ENCODE results near the gene RPH3AL.
"Not testable (repeated sequence)": the region's sequence is repeated elsewhere in the genome, so short reads cannot be mapped to it uniquely, and the experiment has no call there.

Gene RPH3AL

GRCh38 chr17:227946-228615, 124.5 kb downstream of the RPH3AL start:
- H3K4me3 ChIP-seq (ENCODE audit: low read depth, low read length): no peak overlapping the region

DNA sequence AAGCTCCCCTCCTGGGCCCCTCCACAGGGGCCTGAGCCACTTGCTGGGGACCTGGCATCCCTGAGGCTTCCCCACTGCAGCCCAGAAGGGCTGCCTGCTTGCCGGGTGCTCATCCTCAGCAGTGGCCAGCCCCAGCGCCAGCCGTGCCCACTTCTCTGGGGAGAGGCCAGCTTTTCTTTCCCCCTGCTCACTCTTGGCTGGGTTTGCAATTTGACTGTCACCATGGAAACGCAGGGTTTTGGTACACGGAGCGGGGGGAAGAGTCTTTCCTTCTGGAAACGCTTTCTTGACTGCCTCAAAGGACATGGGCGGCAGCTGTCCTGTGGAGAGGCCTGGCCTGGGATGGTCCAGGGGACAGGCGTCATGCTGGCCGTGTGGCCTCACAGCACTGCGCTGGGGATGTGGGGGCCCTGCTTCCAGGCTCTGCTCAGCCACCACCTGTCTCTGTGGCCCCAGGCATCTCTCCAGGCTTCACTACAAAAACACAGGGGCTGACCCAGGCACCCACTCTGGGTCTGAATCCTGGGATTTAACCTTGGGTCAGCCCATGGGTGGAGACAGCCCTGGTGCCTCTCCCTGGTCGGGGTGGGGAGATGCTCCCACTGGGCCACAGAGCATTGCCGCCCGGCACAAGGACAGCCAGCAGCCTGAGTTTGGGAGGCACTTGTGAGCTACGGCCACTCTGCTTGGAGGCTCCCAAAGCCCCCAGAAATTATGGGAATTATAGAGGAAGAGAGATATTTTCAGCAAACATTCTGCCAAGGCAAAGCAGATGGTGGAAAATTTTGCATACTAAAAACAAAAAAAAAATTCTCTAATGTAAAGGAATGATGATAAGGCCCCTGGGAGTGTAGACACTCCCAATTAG, 125.3 kb downstream of the RPH3AL start:
- H3K4me3 ChIP-seq (ENCODE audit: low read depth, low read length): no peak overlapping the region

GRCh38 chr17:226108-227077, 126.2 kb downstream of the RPH3AL start:
- H3K4me3 ChIP-seq (ENCODE audit: low read depth, low read length): no peak overlapping the region

GRCh38 chr17:225551-225950, 127.1 kb downstream of the RPH3AL start:
- H3K4me3 ChIP-seq (ENCODE audit: low read depth, low read length): no peak overlapping the region

GRCh38 chr17:224576-224975, 128.0 kb downstream of the RPH3AL start:
- H3K4me3 ChIP-seq (ENCODE audit: low read depth, low read length): not testable (repeated sequence)

DNA sequence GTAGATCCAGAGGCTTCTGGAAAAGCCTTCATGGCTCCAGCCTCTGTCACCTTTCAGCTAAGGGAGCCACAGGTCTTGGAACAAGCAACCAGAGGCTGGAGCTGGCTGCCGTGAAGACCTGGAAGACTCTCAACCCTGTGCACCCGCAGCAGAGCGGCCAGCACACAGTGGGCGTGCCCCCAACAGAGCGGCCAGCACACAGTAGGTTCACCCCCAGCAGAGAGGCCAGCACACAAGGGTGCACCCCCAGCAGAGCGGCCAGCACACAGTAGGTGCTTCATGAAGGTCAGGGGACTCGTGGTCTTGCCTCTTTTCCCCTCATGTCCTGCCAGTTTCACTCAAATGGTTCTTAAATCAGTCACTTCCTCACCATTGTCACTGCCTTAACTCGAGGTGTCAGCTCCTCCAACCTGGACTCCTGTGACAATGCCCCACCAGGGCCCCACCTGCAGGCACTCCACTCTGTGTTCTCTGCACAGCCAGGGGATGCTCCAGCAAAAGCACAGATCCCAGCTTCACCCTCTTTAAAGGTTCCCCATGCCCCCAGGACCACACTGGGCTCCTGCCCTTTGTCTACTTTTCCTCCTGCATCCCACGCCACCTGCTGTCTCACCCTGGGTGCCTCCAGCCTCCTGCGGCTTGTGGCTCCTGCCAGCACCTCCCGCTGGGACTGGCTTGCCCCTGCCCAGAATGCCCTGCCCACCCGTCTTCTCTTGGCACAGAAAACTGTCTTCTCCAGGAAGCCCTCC, 128.7 kb downstream of the RPH3AL start:
- H3K4me3 ChIP-seq (ENCODE audit: low read depth, low read length): no peak overlapping the region

- no peak overlapping the region for H3K4me3 ChIP-seq (ENCODE audit: low read depth, low read length)
These were observed 130.4 kb downstream of the RPH3AL start for GRCh38 chr17:222172-222571.

GRCh38 chr17:219696-220095, 132.9 kb downstream of the RPH3AL start:
- no peak overlapping the region for H3K4me3 ChIP-seq (ENCODE audit: low read depth, low read length)

- H3K4me3 ChIP-seq (ENCODE audit: low read depth, low read length): no peak overlapping the region
These were observed 134.0 kb downstream of the RPH3AL start for GRCh38 chr17:218432-219110.

- no peak overlapping the region for H3K4me3 ChIP-seq (ENCODE audit: low read depth, low read length)
These were observed 136.0 kb downstream of the RPH3AL start for GRCh38 chr17:216625-217024.

DNA sequence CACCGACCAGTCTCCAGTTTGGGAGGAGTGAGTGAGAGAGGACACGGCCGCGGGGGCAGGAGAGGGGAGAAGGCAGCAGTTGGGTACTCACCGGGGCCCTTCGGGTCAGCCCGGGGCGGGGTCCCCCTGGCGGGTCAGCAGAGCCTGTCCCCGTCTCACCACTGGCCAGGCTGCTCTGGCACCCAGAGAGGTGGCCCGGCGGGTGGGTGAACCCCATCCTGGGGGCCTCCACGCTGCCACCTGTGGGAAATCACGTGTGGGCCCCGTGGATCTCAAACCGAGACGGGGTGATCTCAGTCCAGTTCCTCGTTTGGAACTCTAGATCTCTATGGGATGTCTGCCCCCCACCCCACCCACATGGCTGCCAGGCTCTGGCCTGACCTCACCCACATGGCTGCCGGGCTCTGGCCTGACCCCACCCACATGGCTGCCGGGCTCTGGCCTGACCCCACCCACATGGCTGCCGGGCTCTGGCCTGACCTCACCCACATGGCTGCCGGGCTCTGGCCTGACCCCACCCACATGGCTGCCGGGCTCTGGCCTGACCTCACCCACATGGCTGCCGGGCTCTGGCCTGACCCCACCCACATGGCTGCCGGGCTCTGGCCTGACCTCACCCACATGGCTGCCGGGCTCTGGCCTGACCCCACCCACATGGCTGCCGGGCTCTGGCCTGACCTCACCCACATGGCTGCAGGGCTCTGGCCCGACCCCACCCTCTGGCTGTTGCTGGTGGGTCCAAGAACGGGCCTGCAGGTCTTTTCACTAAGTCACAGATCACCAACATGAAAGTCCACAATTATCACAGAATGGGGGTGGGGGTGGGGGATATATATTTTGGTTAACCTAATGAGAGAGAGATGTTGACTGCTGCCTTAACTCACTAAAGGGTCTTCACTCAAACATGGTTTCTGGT, 136.8 kb downstream of the RPH3AL start:
- not testable (repeated sequence) for H3K4me3 ChIP-seq (ENCODE audit: low read depth, low read length)

DNA sequence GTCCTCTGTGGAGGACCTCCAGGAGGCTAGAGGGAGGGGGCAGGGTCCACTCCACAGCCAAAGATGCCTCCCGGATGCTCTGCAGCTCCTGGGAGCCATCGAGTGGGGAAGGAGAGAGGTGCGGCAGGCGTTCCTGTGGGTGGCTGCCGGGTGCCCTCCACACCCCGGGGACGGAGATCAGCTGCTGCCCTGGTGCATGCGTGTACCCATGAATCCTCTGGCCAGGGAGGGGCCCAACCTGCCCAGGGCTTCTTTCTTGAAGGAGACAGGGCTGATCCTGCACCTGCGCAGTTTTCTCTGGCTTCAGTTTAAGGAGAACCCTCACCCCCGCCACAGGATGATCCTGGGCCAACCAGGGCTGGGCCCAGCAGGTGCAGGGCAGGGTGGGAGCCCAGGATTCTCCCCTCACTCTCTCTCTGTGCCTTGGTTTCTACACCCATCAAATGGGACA, 137.7 kb downstream of the RPH3AL start:
- no peak overlapping the region for H3K4me3 ChIP-seq (ENCODE audit: low read depth, low read length)

DNA sequence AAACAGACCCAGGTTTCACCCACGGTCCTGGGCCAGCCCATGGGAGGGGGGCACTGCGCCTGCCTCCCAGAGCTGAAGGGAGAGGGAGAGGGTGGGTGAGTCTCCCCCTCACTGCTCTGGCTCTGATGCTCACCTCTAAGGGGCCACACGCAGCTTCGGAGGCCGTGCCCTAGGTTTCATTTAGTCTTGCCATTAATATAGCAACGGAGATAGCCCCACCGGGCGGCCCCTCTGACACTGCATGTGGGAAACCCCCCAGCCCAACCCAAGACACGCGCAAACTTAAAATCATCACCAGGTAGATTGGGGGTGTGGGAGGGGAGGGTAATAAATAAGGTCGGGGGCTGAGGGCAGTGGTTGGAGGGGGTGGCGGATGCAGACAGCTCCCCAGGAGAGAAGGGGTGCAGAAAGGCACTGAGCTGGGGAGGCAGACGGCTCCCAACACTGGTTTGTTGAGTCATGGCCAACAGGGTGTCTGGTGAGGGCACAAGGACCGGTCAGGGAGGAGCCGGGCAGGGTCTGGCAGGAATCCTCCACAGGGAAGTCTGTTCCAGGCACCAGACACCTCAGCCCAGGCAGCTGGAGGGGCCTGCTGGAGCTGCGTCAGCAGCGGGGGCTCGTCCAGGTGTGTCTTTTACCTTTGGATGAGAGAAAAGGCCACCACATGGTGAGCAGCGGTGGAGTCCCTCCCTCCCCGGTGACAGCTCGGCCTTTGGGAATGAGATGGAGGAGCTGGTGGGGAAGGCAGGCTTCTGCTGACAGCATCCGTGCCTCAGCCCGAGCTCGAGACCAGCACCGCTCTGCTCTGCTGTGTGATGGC, 139.1 kb downstream of the RPH3AL start:
- H3K4me3 ChIP-seq (ENCODE audit: low read depth, low read length): no peak overlapping the region

GRCh38 chr17:210402-210801, 142.2 kb downstream of the RPH3AL start:
- H3K4me3 ChIP-seq (ENCODE audit: low read depth, low read length): no peak overlapping the region

- H3K4me3 ChIP-seq (ENCODE audit: low read depth, low read length): no peak overlapping the region
These were observed 144.2 kb downstream of the RPH3AL start for GRCh38 chr17:208429-208828.

DNA sequence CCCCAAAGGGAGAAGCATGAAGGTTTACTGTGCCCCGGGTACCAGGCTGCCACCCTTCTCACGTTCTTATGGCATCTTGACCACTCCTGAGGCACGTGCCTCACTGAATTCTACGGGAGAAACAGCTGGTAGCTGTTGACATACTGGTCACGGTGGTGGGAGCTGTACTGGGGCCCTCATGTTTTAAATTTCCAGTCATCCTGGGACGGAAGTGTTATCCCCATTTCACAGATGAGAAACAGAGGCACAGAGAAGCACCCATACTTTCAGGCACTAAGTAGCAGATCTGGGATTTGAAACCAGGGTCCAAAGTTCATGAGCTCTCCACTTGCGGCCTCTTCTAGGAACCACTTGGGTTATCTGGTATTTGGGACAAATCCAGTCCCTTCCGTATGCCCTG, 144.8 kb downstream of the RPH3AL start:
- H3K4me3 ChIP-seq (ENCODE audit: low read depth, low read length): no peak overlapping the region

- no peak overlapping the region for H3K4me3 ChIP-seq (ENCODE audit: low read depth, low read length)
These were observed 145.6 kb downstream of the RPH3AL start for GRCh38 chr17:206941-207560.

DNA sequence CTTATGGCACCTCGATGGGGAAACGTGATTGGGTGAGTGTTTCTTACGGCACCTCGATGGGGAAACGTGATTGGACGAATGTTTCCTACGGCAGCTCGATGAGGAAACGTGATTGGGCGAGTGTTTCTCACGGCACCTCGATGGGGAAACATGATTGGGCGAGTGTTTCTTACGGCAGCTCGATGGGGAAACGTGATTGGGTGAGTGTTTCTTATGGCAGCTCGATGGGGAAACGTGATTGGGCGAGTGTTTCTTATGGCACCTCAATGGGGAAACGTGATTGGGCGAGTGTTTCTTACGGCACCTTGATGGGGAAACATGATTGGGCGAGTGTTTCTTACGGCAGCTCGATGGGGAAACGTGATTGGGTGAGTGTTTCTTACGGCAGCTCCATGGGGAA, 146.1 kb downstream of the RPH3AL start:
- not testable (repeated sequence) for H3K4me3 ChIP-seq (ENCODE audit: low read depth, low read length)
